Fibroblast of lung (primary cell): ENCODE results near the gene RAB11FIP5.
"Not testable (repeated sequence)": the region's sequence is repeated elsewhere in the genome, so short reads cannot be mapped to it uniquely, and the experiment has no call there.

Experiments used
- CTCF ChIP-seq, 2 donors: IDR thresholded peaks in 1 of 2; conservative IDR thresholded peaks in 1 of 2; 1 replicate in 1 of 2; 2 replicates in 1 of 2; pipeline ENCODE4 v1.5.1; 2011 to 2012; ENCODE audit warnings: low read length in 2 of 2, control low read depth in 1 of 2, inconsistent platforms in 1 of 2, low read depth in 1 of 2, mild to moderate bottlenecking in 1 of 2
- EZH2 ChIP-seq: IDR thresholded peaks from 2 replicates; pipeline ENCODE4 v1.5.1; 2012; ENCODE audit warnings: low read length, control low read depth, mild to moderate bottlenecking; ENCODE audit errors: missing control alignments

DNA sequence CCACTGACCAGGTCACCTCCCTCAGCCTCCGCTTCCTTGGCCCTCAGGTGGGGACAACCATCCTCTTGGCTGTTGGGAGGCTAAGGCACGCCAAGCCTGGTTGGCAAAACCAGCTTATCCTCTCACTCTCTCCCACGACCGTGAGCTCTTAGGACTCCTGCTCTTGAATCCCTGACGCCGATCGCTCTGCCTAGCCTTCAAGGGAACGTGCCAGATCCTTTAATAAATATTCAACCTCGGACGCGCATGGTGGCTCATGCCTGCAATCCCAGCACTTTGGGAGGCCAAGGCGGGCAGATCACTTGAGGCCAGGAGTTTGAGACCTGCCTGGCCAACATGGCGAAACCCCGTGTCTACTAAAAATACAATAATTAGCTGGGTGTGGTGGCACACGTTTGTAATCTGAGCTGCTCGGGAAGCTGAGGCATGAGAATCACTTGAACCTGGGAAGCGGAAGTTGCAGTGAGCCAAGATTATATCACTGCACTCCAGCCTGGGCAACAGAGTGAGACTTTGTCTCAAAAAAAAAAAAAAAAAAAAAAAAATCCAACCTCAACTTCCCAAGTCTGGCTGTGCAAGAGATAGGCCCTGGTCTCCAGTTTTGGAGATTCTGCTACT lies 19.0 kb downstream of the RAB11FIP5 start:
- TF ChIP-seq CTCF (conservative IDR thresholded peaks at IDR 0.05 in 1 of 2, IDR thresholded peaks at IDR 0.05 in 1 of 2; ENCODE audit: low read depth in 1 of 2, low read length in 2 of 2); EZH2: not testable (repeated sequence)
